SU-DHL-6 (cell line): ENCODE measurements around the gene MEA1.

Source experiments
- H2AFZ ChIP-seq: fragments of 200-600 bp; sonication (generic); 2 replicates; pipeline ENCODE4 v1.6.1; 2014; ENCODE audit warnings: low read depth, mild to moderate bottlenecking, moderate library complexity, mixed read lengths, antibody characterized with exemption, low read length; ENCODE audit not compliant: severe bottlenecking
- H3F3A ChIP-seq: fragments of 200-600 bp; shearing (Covaris generic); 2 replicates; pipeline ENCODE4 v1.6.0; 2016; ENCODE audit warnings: antibody characterized with exemption, mild to moderate bottlenecking; ENCODE audit not compliant: insufficient read depth
- H3K27ac ChIP-seq: fragments of 200-600 bp; sonication (generic); 2 replicates; pipeline ENCODE4 v1.5.1; 2016; ENCODE audit warnings: low read depth, mild to moderate bottlenecking, low read length, moderate library complexity, mixed read lengths
- H3K27me3 ChIP-seq: fragments of 200-600 bp; sonication (generic), shearing (Covaris generic); 2 replicates; pipeline ENCODE4 v1.6.0; 2014; ENCODE audit warnings: mild to moderate bottlenecking, low read length
- H3K36me3 ChIP-seq: fragments of 200-600 bp; sonication (generic); 2 replicates; pipeline ENCODE4 v1.6.1; 2014; ENCODE audit warnings: mild to moderate bottlenecking, low read length, mixed read lengths
- H3K4me2 ChIP-seq: fragments of 300-600, 200-600 bp; shearing (Covaris generic), sonication (generic); 2 replicates; pipeline ENCODE4 v1.6.0; 2014; ENCODE audit warnings: low read length, low read depth, mild to moderate bottlenecking; ENCODE audit not compliant: poor library complexity, severe bottlenecking
- H3K4me3 ChIP-seq: fragments of 200-600 bp; sonication (generic); 2 replicates; pipeline ENCODE4 v1.5.1; 2014; ENCODE audit warnings: antibody characterized with exemption, low read length, mild to moderate bottlenecking, mixed read lengths; ENCODE audit not compliant: insufficient read depth, poor library complexity, severe bottlenecking
- H3K79me2 ChIP-seq: fragments of 200-600 bp; sonication (generic); 2 replicates; pipeline ENCODE4 v1.6.1; 2014; ENCODE audit warnings: mild to moderate bottlenecking, low read length, moderate library complexity; ENCODE audit not compliant: insufficient read depth
- H3K9ac ChIP-seq: fragments of 200-600 bp; sonication (generic); 2 replicates; pipeline ENCODE4 v1.7.0; 2014; ENCODE audit warnings: mild to moderate bottlenecking, low read length
- H3K9me2 ChIP-seq: fragments of 200-600 bp; sonication (generic); replicated peaks from 2 replicates; pipeline ENCODE4 v1.6.1; 2014; ENCODE audit warnings: low read length; ENCODE audit not compliant: insufficient read depth
- H3K9me3 ChIP-seq: fragments of 200-600 bp; sonication (generic); 2 replicates; pipeline ENCODE4 v1.6.1; 2014; ENCODE audit warnings: low read length, mixed read lengths; ENCODE audit not compliant: insufficient read depth
- H4K20me1 ChIP-seq: fragments of 200-600 bp; sonication (generic); 2 replicates; pipeline ENCODE4 v1.6.1; 2014; ENCODE audit warnings: low read depth, mild to moderate bottlenecking, antibody characterized with exemption, low read length, moderate library complexity, mixed read lengths
- EZH2phosphoT487 ChIP-seq: fragments of 200-600 bp; sonication (generic), shearing (Covaris generic); conservative IDR thresholded peaks from 2 replicates; pipeline ENCODE4 v1.6.1; 2018; ENCODE audit warnings: mild to moderate bottlenecking, antibody characterized with exemption, low read length, moderate library complexity, mixed read lengths
- TF ChIP-seq, protein P1 (sequence below): fragments of 200-600 bp; sonication (generic); IDR thresholded peaks from one replicate; pipeline ENCODE4 v1.5.1; 2017; ENCODE audit warnings: antibody characterized with exemption, mild to moderate bottlenecking, low read length, moderate library complexity; ENCODE audit not compliant: insufficient read depth, poor library complexity, severe bottlenecking

Gene MEA1

DNA sequence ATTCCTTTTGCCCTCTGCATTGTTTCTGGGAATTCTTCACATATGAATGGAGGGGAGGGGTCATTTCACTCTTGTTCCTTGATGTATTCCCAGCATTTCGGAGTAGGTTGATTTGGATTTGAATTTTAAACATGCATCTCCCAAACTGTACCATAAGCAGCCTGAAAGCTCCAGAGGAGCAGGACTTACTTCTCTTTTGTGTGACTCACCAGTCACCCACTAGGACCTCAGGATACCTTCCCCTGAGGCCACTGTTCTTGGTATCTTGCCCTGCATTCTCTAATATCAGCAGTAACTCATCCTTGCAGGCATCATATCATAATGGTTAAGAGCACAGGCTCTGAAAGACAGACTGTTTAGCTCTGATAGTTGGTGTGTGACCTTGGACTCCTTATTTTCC, 44.8 kb upstream of the MEA1 start:
- H3K9ac ChIP-seq: peak overlapping the region; percentile 86
- H3K4me2 ChIP-seq: peak overlapping the region; percentile 85
- H3K79me2 ChIP-seq: peaks cover 15% of the 10 kb centered on the region
- no peaks in the 10 kb centered on the region for H4K20me1 ChIP-seq
- no peaks in the 10 kb centered on the region for H3K9me3 ChIP-seq
- H2AFZ ChIP-seq: no peak overlapping the region
- H3F3A ChIP-seq: 0 out of 2 replicates have a peak, but pooled peaks cover 4% of the 10 kb centered on the region
- H3K4me3 ChIP-seq: peak overlapping the region; percentile 87
- no peaks in the 10 kb centered on the region for H3K36me3 ChIP-seq
- H3K27me3 ChIP-seq: no peaks in the 10 kb centered on the region
- no peak overlapping the region for H3K27ac ChIP-seq
- TF ChIP-seq EZH2phosphoT487: no peak
- TF ChIP-seq, protein P1, sequence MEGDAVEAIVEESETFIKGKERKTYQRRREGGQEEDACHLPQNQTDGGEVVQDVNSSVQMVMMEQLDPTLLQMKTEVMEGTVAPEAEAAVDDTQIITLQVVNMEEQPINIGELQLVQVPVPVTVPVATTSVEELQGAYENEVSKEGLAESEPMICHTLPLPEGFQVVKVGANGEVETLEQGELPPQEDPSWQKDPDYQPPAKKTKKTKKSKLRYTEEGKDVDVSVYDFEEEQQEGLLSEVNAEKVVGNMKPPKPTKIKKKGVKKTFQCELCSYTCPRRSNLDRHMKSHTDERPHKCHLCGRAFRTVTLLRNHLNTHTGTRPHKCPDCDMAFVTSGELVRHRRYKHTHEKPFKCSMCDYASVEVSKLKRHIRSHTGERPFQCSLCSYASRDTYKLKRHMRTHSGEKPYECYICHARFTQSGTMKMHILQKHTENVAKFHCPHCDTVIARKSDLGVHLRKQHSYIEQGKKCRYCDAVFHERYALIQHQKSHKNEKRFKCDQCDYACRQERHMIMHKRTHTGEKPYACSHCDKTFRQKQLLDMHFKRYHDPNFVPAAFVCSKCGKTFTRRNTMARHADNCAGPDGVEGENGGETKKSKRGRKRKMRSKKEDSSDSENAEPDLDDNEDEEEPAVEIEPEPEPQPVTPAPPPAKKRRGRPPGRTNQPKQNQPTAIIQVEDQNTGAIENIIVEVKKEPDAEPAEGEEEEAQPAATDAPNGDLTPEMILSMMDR: no peak
- no peaks in the 10 kb centered on the region for H3K9me2 ChIP-seq

DNA sequence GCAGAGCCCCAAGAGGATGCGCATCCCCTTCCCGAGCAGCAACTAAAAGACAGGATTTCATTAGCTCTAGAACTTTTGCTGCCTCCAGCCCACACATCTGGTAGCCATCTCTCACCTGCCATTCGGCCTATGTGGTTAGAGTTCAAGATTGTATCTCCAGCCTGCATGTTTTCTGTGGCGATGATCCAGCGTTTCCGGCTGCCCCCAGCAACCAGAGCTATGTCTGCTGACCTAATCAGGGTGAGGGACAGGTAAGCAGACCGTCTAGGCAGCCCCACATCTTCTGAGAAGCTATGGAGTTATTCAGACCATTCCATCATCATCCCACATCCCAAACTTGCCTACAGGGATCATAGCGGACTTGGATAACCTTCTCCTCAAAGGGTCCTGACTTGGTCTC, 42.2 kb upstream of the MEA1 start:
- no peaks in the 10 kb centered on the region for H3K36me3 ChIP-seq
- no peaks in the 10 kb centered on the region for H4K20me1 ChIP-seq
- no peaks in the 10 kb centered on the region for H3K27me3 ChIP-seq
- 0 out of 2 replicates have a peak, but pooled peaks cover 4% of the 10 kb centered on the region for H3F3A ChIP-seq
- H3K4me3 ChIP-seq: no peak overlapping the region
- H3K27ac ChIP-seq: no peak overlapping the region
- no peak overlapping the region for H3K4me2 ChIP-seq
- TF ChIP-seq, protein P1: no peak
- no peak for TF ChIP-seq EZH2phosphoT487
- no peak overlapping the region for H2AFZ ChIP-seq
- no peaks in the 10 kb centered on the region for H3K9me2 ChIP-seq
- no peak overlapping the region for H3K9ac ChIP-seq
- H3K79me2 ChIP-seq: peaks cover 15% of the 10 kb centered on the region
- no peaks in the 10 kb centered on the region for H3K9me3 ChIP-seq

DNA sequence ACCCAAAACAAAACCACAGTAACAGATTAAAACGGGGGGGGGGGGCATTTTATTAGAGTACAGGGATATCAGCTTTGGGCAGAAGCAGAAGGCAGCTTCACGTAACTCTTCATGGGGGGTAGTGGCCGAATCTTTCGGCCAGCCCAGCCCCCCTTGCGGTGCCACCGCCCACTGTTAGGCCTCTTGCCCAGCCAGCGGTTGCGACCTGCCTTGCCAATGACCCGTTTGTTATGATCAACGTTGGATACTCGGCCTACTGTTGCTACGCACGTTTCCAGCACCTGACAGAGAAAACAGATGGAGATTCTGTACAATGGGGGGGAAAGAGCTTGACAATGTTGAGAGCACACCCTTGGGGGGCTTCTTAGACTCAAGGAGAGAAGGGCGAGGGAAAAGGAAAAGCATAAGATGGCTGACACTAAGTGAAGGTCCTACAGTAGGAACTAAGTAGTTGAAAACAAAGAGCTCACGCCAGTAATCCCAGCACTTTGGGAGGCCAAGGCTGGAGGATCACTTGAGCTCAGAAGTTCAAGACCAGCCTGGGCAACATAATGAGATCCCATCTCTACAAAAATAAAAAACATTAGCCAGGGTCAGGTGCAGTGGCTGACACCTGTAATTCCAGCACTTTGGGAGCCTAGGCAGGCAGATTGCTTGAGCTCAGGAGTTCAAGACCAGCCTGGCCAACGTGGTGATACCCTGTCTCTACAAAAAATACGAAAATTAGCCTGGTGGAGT, 40.6 kb upstream of the MEA1 start:
- H3F3A ChIP-seq: 0 out of 2 replicates have a peak, but pooled peaks cover 4% of the 10 kb centered on the region
- no peaks in the 10 kb centered on the region for H3K9me3 ChIP-seq
- no peaks in the 10 kb centered on the region for H3K9me2 ChIP-seq
- H3K79me2 ChIP-seq: peaks cover 15% of the 10 kb centered on the region
- H3K9ac ChIP-seq: peak overlapping the region; percentile 85
- H3K27me3 ChIP-seq: no peaks in the 10 kb centered on the region
- peak overlapping the region; percentile 62 for H3K27ac ChIP-seq
- peak overlapping the region; percentile 70 for H2AFZ ChIP-seq
- no peaks in the 10 kb centered on the region for H3K36me3 ChIP-seq
- peak overlapping the region; percentile 76 for H3K4me3 ChIP-seq
- H3K4me2 ChIP-seq: peak overlapping the region; percentile 80
- no peak for TF ChIP-seq EZH2phosphoT487
- TF ChIP-seq, protein P1: no peak
- H4K20me1 ChIP-seq: no peaks in the 10 kb centered on the region
